Suprapubic skin (tissue), 4 donors: Measurements from ENCODE around the gene SIT1.

Experiments
- EP300 ChIP-seq: sonication (generic); formaldehyde crosslinking; IDR thresholded peaks from one replicate; pipeline ENCODE4 v1.6.1; 2017; ENCODE audit warnings: antibody characterized with exemption
- POLR2A ChIP-seq, 2 donors: fragments of 450-650 bp; IDR thresholded peaks; one replicate each; pipeline ENCODE4 v1.6.1; 2017; ENCODE audit warnings: antibody characterized with exemption in 2 of 2, mild to moderate bottlenecking in 2 of 2, moderate library complexity in 2 of 2
- POLR2AphosphoS5 ChIP-seq, 3 donors: sonication (generic); formaldehyde crosslinking; IDR thresholded peaks; one replicate each; pipeline ENCODE4 v1.6.1; 2017; ENCODE audit warnings: antibody characterized with exemption in 3 of 3
- TF ChIP-seq, protein P1 (sequence below), 2 donors: fragments of 200-600 bp in 1 of 2; fragments of 450-650 bp in 1 of 2; sonication (generic) in 1 of 2; IDR thresholded peaks; one replicate each; pipeline ENCODE4 v1.5.1; 2016 to 2019; ENCODE audit warnings: antibody characterized with exemption in 2 of 2, mild to moderate bottlenecking in 1 of 2, moderate library complexity in 1 of 2

DNA sequence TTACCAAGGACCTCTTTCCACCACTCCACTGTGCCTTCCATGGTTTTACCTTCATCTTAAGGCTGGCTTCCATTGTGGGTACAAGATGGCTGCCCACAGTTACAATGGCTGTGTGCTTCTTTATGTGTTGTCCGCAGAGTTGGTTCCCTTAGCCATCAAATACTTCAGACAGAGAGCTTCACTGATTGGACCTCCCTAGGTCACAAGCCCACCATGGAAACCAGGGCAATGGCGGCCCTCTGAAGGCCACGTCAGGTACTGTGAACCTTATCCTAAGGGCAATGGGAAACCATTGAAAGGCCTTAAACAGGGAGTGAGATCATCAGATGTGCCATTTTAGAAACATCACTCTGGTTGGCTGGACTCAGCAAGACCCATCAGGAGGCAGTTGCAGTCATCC lies 17.2 kb upstream of the SIT1 start:
- TF ChIP-seq POLR2AphosphoS5 (IDR thresholded peaks at IDR 0.05) (no peak), EP300 (no peak), POLR2A (IDR thresholded peaks at IDR 0.05) (no peak)
- TF ChIP-seq, protein P1, sequence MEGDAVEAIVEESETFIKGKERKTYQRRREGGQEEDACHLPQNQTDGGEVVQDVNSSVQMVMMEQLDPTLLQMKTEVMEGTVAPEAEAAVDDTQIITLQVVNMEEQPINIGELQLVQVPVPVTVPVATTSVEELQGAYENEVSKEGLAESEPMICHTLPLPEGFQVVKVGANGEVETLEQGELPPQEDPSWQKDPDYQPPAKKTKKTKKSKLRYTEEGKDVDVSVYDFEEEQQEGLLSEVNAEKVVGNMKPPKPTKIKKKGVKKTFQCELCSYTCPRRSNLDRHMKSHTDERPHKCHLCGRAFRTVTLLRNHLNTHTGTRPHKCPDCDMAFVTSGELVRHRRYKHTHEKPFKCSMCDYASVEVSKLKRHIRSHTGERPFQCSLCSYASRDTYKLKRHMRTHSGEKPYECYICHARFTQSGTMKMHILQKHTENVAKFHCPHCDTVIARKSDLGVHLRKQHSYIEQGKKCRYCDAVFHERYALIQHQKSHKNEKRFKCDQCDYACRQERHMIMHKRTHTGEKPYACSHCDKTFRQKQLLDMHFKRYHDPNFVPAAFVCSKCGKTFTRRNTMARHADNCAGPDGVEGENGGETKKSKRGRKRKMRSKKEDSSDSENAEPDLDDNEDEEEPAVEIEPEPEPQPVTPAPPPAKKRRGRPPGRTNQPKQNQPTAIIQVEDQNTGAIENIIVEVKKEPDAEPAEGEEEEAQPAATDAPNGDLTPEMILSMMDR (IDR thresholded peaks at IDR 0.05) = no peak
